Gastroesophageal sphincter (tissue), 4 donors: ENCODE data around the gene SRPK3. TPM values are rescaled to one million over a fixed set of nuclear protein-coding genes. Genes with fewer than 3 reads are reported as not detected.

Source experiments
- ATAC-seq: fragments of 150-250 bp; one replicate; pipeline ENCODE4 v1.9.1; 2016; ENCODE audit warnings: mild to moderate bottlenecking, moderate library complexity
- H3K27ac ChIP-seq, 4 donors: fragments of 200-600 bp; sonication (generic) in 3 of 4; 1 replicate in 3 of 4; 2 replicates in 1 of 4; pipeline ENCODE4 v1.5.1; 2016 to 2019
- H3K27me3 ChIP-seq: fragments of 200-600 bp; sonication (generic); one replicate; pipeline ENCODE4 v1.5.1; 2019
- H3K36me3 ChIP-seq, 2 donors: fragments of 200-600 bp; sonication (generic); one replicate each; pipeline ENCODE4 v1.5.1; 2019; ENCODE audit warnings: control low read depth in 1 of 2
- H3K4me1 ChIP-seq, 3 donors: fragments of 200-600 bp; sonication (generic); 1 replicate in 2 of 3; 2 replicates in 1 of 3; pipeline ENCODE4 v1.5.1; 2016 to 2019; ENCODE audit warnings: control low read depth in 2 of 3
- H3K4me3 ChIP-seq, 2 donors: fragments of 200-600 bp; sonication (generic); one replicate each; pipeline ENCODE4 v1.5.1; 2019; ENCODE audit warnings: mild to moderate bottlenecking in 1 of 2, moderate library complexity in 1 of 2
- H3K9me3 ChIP-seq, 3 donors: fragments of 200-600 bp; sonication (generic); one replicate each; pipeline ENCODE4 v1.5.1; 2017 to 2019; ENCODE audit warnings: control low read depth in 2 of 3
- EP300 ChIP-seq: sonication (generic); formaldehyde crosslinking; IDR thresholded peaks from one replicate; pipeline ENCODE4 v1.6.1; 2017; ENCODE audit warnings: antibody characterized with exemption, mild to moderate bottlenecking
- POLR2A ChIP-seq, 2 donors: fragments of 450-650 bp; IDR thresholded peaks; one replicate each; pipeline ENCODE4 v1.6.1; 2017; ENCODE audit warnings: antibody characterized with exemption in 2 of 2, mild to moderate bottlenecking in 2 of 2, moderate library complexity in 1 of 2
- POLR2AphosphoS5 ChIP-seq: sonication (generic); formaldehyde crosslinking; IDR thresholded peaks from one replicate; pipeline ENCODE4 v1.6.1; 2017; ENCODE audit warnings: antibody characterized with exemption
- WGBS, 2 donors: methylation state at CpG; one replicate each; pipeline ENCODE4 v1.1.5; 2018; ENCODE audit warnings: low coverage in 1 of 2; 5-methylcytosine and 5-hydroxymethylcytosine counted together
- total RNA-seq, 4 donors: library from RNA; depleted of rRNA; stranded (reverse); fragments of >200 nt; gene quantifications; one replicate each; pipeline ENCODE4 v1.1.0, GENCODE V29; 2016
- TF ChIP-seq, protein P1 (sequence below), 4 experiments: fragments of 200-600 bp in 2 of 4; fragments of 450-650 bp in 2 of 4; sonication (generic) in 1 of 4; IDR thresholded peaks; one replicate each; pipeline ENCODE4 v1.5.1; 2017 to 2019; ENCODE audit warnings: antibody characterized with exemption in 4 of 4, mild to moderate bottlenecking in 2 of 4, moderate library complexity in 2 of 4

The SRPK3 gene
- total RNA-seq, 4 donors from 2014 or later = 3.0 to 4.7 (median 4.4) TPM; not detected in 1

DNA sequence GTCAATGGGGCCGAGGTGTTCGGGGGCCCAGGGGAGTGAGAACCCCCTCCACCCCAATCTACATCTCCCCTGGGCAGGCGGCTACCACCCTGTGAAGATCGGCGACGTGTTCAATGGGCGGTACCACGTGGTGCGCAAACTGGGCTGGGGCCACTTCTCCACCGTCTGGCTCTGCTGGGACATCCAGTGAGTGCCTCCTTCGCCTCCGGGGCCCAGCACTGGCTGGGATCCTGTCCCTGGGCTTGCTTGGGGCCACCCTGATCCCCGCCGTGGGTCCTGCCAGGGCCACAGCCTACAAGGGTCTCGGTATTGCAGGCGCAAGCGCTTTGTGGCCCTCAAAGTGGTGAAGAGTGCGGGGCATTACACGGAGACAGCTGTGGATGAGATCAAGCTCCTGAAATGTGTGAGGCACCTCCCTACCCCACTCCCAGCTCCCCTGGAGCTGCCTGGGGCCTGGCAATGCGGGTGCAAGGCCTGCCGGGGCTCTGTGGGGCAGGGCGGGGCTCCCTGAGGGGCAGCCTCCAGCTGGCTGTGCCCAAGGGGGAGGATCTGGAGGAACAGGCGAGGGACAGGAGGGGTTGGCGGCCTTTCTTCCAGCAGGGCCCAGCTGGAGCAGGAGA lies 697 bp downstream of the SRPK3 start:
- Histone ChIP-seq H3K36me3 (peaks cover 0 to 47% of the 10 kb centered on the region in 2 donors), H3K27me3 (no peaks in the 10 kb centered on the region), H3K9me3 (no peaks in the 10 kb centered on the region), H3K4me1 (peaks cover 0 to 28% (median 0%) of the 10 kb centered on the region in 3 donors), H3K4me3 (no peak overlapping the region), H3K27ac (peak overlapping the region; percentile 51 to 82 (median 74))
- TF ChIP-seq EP300 = no peak
- TF ChIP-seq, protein P1, sequence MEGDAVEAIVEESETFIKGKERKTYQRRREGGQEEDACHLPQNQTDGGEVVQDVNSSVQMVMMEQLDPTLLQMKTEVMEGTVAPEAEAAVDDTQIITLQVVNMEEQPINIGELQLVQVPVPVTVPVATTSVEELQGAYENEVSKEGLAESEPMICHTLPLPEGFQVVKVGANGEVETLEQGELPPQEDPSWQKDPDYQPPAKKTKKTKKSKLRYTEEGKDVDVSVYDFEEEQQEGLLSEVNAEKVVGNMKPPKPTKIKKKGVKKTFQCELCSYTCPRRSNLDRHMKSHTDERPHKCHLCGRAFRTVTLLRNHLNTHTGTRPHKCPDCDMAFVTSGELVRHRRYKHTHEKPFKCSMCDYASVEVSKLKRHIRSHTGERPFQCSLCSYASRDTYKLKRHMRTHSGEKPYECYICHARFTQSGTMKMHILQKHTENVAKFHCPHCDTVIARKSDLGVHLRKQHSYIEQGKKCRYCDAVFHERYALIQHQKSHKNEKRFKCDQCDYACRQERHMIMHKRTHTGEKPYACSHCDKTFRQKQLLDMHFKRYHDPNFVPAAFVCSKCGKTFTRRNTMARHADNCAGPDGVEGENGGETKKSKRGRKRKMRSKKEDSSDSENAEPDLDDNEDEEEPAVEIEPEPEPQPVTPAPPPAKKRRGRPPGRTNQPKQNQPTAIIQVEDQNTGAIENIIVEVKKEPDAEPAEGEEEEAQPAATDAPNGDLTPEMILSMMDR (IDR thresholded peaks at IDR 0.05) = no peak
- TF ChIP-seq POLR2AphosphoS5 = no peak
- no peak for TF ChIP-seq POLR2A (IDR thresholded peaks at IDR 0.05)
- WGBS, 2 donors = no CpG with 5 or more reads among the region's 24 CpGs
- no peak for ATAC-seq

DNA sequence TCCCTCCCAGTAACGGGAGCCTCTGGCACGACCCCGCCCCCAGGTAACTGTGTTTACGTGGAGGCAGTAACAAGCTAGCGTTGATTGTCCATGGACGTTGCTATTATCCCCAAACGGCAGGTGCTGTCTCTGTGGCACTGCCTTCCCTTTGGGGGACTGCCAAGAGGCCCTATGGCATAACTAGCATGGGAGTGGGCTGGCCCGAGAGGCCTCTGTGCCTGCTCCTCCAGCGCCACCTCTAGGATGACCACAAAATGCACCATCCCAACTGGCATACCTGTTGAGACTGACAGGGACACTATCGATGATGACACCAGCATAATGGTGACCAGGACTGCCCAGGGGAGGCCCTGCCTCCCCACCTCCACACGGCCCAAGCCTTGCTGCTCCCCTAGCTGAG lies 1.5 kb downstream of the SRPK3 start:
- ATAC-seq = no peak
- no peaks in the 10 kb centered on the region for H3K27me3 ChIP-seq
- H3K27ac ChIP-seq = peak overlapping the region in 2 of 4 donors; percentile 75 to 82
- no peak overlapping the region for H3K4me3 ChIP-seq
- H3K36me3 ChIP-seq = peaks cover 0 to 49% of the 10 kb centered on the region in 2 donors
- 63% methylated on average over 2 of the region's 11 CpGs; no CpG with 5 or more reads in 1 of the 2 donors for WGBS, 2 donors
- no peaks in the 10 kb centered on the region for H3K9me3 ChIP-seq
- H3K4me1 ChIP-seq = peaks cover 0 to 28% (median 0%) of the 10 kb centered on the region in 3 donors
- no peak for TF ChIP-seq EP300
- TF ChIP-seq, protein P1 (IDR thresholded peaks at IDR 0.05) = no peak
- TF ChIP-seq POLR2AphosphoS5 = no peak
- no peak for TF ChIP-seq POLR2A (IDR thresholded peaks at IDR 0.05)

DNA sequence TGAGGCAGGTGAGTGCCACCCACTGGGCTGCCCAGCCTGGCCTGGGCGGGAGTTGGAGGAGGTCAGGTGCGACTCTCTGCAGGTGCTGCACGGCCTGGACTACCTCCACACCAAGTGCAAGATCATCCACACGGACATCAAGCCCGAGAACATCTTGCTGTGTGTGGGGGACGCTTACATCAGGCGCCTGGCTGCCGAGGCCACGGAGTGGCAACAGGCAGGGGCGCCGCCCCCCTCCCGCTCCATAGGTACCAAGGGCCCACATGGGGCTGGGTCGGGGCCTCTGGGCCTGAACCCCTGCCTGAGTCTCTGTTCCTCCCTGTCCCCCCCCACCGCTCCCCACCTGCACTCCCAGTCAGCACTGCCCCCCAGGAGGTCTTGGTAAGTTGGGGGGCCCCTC lies 2.0 kb downstream of the SRPK3 start:
- no peaks in the 10 kb centered on the region for H3K27me3 ChIP-seq
- no CpG with 5 or more reads among the region's 14 CpGs for WGBS, 2 donors
- no peak overlapping the region for H3K4me3 ChIP-seq
- peaks cover 0 to 49% of the 10 kb centered on the region in 2 donors for H3K36me3 ChIP-seq
- H3K4me1 ChIP-seq = peaks cover 0 to 28% (median 0%) of the 10 kb centered on the region in 3 donors
- TF ChIP-seq, protein P1 (IDR thresholded peaks at IDR 0.05) = no peak
- TF ChIP-seq POLR2A (IDR thresholded peaks at IDR 0.05) (no peak), EP300 (no peak), POLR2AphosphoS5 (no peak)
- H3K9me3 ChIP-seq = no peaks in the 10 kb centered on the region
- no peak for ATAC-seq
- no peak overlapping the region for H3K27ac ChIP-seq

DNA sequence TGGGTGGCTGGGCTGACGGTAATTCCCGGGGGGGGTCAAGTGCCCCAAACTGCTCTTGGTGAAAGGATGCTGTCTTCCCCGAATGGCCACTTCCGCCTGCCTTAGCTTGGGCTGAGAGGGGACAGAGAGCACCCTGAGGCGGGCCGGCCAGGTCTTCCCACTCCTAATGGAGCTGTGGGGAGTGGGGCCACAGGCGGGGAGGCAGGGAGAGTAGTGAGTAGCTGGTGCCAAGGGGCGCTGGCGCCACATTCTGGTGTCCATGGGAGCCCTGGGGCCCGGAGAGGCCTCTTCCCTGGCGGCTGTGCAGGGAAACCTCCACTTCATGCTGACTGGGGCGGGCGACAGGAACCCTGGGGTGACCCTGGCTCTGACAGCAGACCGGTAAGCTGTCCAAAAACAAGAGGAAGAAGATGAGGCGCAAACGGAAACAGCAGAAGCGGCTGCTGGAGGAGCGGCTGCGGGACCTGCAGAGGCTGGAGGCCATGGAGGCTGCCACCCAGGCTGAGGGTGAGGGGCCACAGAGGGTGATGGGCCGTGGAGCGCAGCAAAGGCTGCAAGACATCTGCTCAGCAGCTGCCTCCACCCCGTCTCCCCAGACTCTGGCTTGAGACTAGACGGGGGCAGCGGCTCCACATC lies 2.7 kb downstream of the SRPK3 start:
- H3K27ac ChIP-seq = no peak overlapping the region

More for the DNA sequence above, 2.7 kb downstream of the SRPK3 start:
- Histone ChIP-seq H3K36me3 (peaks cover 0 to 50% of the 10 kb centered on the region in 2 donors), H3K4me3 (no peak overlapping the region), H3K4me1 (peaks cover 0 to 28% (median 0%) of the 10 kb centered on the region in 3 donors), H3K27me3 (no peaks in the 10 kb centered on the region), H3K9me3 (no peaks in the 10 kb centered on the region)
- no peak for TF ChIP-seq EP300
- TF ChIP-seq, protein P1 (IDR thresholded peaks at IDR 0.05) = no peak
- 81% methylated on average over 4 of the region's 24 CpGs; no CpG with 5 or more reads in 1 of the 2 donors for WGBS, 2 donors
- ATAC-seq = no peak
